CD4-positive, alpha-beta T cell treated with Interleukin-15 for 4 hours (primary cell): ENCODE results near the gene STX1B.
A peak's percentile ranks its signal among the peaks of the same experiment; 100 is the strongest.

Experiments used
- DNase-seq: peaks from one replicate; pipeline ENCODE4 v3.0.0-alpha.2; 2020; ENCODE audit warnings: low spot score

STX1B gene

GRCh38 chr16:30979170-30980022 lies 31.0 kb downstream of the STX1B start:
- DNase-seq, result no peak

GRCh38 chr16:30977502-30977901 lies 32.9 kb downstream of the STX1B start:
- DNase-seq, result no peak

- no peak for DNase-seq
Observed at GRCh38 chr16:30976486-30976885, 34.0 kb downstream of the STX1B start.

GRCh38 chr16:30974348-30974747 lies 36.1 kb downstream of the STX1B start:
- DNase-seq, result no peak

- no peak for DNase-seq
Observed at GRCh38 chr16:30972872-30973271, 37.6 kb downstream of the STX1B start.

GRCh38 chr16:30971298-30971697 lies 39.1 kb downstream of the STX1B start:
- no peak for DNase-seq

GRCh38 chr16:30969246-30969842 lies 41.1 kb downstream of the STX1B start:
- no peak for DNase-seq

GRCh38 chr16:30967795-30968194 lies 42.6 kb downstream of the STX1B start:
- no peak for DNase-seq

- no peak for DNase-seq
Observed at GRCh38 chr16:30966033-30966619, 44.3 kb downstream of the STX1B start.

- DNase-seq, result no peak
Observed at GRCh38 chr16:30965436-30965835, 45.0 kb downstream of the STX1B start.

GRCh38 chr16:30964574-30965226 lies 45.7 kb downstream of the STX1B start:
- no peak for DNase-seq

GRCh38 chr16:30963925-30964511 lies 46.4 kb downstream of the STX1B start:
- no peak for DNase-seq

GRCh38 chr16:30961384-30961783 lies 49.1 kb downstream of the STX1B start:
- DNase-seq, result no peak

GRCh38 chr16:30958175-30959079 lies 52.0 kb downstream of the STX1B start:
- DNase-seq, result no peak

- DNase-seq, result peak; percentile 95
Observed at GRCh38 chr16:30957456-30958174, 52.8 kb downstream of the STX1B start, which contains the start of gene SETD1A. Gene SETD1A (plus strand): TSS chr16:30957754. CDS start chr16:30958732, 978 bp downstream.

GRCh38 chr16:30956601-30957455 lies 53.6 kb downstream of the STX1B start:
- peak; percentile 91 for DNase-seq

GRCh38 chr16:30954993-30955392 lies 55.4 kb downstream of the STX1B start:
- DNase-seq, result no peak

- peak; percentile 69 for DNase-seq
Observed at GRCh38 chr16:30953511-30954124, 56.8 kb downstream of the STX1B start.

- DNase-seq, result no peak
Observed at GRCh38 chr16:30953111-30953510, 57.3 kb downstream of the STX1B start.
